ENCODE measurements around the gene MFF.
"Not testable (repeated sequence)": the region's sequence is repeated elsewhere in the genome, so short reads cannot be mapped to it uniquely, and the experiment has no call there.

The MFF gene

GRCh38 chr2:227379095-227379494 is 54.0 kb downstream of the MFF start, which contains the start of gene TM4SF20:
TSS of gene TM4SF20 (minus strand) at chr2:227379306. CDS start at chr2:227379268, 38 bp downstream.
- no peak for DNase-seq

- DNase-seq = not testable (repeated sequence)
These were observed 57.3 kb downstream of the MFF start for GRCh38 chr2:227382241-227382835.

GRCh38 chr2:227383686-227384085 is 58.6 kb downstream of the MFF start:
- no peak for DNase-seq

- DNase-seq = no peak
These were observed 61.6 kb downstream of the MFF start for GRCh38 chr2:227386630-227387029.

DNA sequence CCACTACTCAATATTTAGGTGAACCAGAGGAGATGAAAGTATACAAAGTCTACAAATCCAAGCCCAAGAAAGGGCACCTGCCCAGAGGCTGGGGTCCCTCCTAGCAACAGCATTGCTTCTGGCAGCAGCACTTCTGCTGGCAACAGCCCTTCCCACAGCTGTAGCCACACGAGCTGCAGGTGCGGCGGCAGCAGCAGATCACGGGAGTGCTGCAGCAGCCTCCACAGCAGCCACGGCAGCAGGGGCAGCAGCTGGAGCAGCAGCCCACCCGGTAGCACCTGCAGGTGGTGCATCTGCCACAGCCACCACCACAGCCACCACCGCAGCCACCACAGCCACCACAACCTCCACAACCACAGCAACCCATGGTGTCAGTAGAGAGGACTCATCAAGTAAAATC is 62.5 kb downstream of the MFF start, which contains the start of gene SCYGR1:
Gene SCYGR1, minus strand, starts transcription at position 367 of the 400 bp plus-strand sequence. Its CDS starts 0 bp downstream, at position 367.
- not testable (repeated sequence) for DNase-seq

GRCh38 chr2:227388537-227389011 is 63.5 kb downstream of the MFF start:
- no peak for DNase-seq

- DNase-seq = no peak
These were observed 64.2 kb downstream of the MFF start for GRCh38 chr2:227389231-227389630.

DNA sequence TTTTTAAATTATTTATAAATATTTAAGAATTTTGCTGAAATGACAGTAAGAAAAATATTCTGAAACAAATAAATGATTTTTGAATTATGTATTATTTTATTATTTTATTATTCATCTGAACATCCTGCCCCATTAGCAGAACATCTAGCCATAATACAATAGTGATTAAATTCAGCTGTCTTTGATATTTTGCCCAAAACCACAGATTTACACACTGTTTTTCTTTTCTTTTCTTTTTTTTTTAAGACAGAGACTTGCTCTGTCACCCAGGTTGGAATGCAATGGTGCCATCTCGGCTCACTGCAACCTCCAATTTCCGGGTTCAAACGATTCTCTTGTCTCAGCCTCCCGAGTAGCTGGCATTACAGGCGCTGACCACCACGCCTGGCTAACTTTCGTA is 64.6 kb downstream of the MFF start:
- DNase-seq = no peak

GRCh38 chr2:227390468-227391256 is 65.6 kb downstream of the MFF start:
- no peak for DNase-seq

GRCh38 chr2:227394401-227394800 is 69.3 kb downstream of the MFF start:
- no peak for DNase-seq

DNA sequence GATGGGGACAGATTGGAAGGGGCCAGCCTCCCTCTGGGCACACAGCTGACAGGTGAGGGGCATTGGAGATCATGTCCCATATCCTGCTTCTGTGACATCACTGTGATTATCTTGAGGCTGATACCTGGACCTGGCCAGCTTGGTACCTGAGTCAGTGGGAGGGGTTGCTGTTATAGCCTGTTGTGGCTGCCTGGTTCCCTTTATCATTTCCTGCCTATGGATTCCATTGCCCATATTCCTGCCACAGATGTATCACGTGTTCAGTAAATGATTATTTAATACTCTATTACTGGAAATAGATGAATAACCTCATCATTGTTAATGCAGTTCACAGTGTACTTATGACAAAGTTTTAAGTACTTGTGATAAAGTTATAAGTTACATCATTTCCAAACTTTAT is 70.5 kb downstream of the MFF start:
- DNase-seq = no peak

- no peak for DNase-seq
These were observed 72.5 kb downstream of the MFF start for GRCh38 chr2:227397562-227397961.

DNA sequence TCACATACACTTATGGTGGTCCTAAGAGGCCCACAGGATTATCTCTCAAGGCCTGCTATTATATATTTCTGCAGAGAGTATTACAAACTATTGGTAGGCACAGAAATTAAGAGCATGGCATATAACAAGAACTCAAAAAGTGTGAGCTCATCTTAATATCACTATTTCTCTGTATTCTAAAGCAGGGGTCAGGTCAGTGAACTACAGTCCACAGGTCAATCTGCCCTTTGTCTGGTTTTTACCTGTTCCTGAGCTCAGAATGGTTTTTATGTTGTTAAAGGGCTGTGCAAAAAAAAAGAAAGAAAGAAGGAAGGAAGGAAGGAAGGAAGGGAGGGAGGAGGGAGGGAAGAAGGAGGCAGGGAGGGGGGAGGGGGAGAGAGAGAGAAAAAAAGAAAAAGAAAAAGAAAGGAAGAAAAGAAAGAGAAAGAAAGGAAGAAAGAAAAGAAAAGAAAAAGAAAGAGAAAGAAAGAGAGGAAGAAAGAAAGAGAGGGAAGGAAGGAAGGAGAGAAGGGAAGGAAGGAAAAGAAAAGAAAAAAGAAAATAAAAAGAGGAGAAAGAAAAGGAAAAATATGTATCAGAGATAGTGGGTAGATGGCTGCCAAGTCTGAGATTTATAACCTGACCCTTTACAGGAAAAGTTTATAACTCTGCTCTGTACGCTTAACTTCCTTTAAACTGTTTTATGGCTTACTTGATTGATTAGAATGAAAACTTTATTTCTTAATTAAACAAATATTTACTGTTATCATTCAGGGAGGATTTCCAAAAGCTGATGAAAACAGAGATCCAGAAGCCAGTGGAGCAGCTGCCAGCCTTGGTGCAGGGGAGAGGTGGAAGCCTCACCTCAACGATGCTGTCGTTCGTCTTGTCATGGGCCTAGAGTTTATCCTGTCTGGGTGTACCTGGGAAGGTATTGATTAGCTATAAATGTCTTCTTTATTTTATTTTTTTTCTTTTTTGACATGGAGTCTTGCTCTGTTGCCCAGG is 73.9 kb downstream of the MFF start:
- no peak for DNase-seq

GRCh38 chr2:227401550-227401949 is 76.5 kb downstream of the MFF start:
- DNase-seq = no peak

DNA sequence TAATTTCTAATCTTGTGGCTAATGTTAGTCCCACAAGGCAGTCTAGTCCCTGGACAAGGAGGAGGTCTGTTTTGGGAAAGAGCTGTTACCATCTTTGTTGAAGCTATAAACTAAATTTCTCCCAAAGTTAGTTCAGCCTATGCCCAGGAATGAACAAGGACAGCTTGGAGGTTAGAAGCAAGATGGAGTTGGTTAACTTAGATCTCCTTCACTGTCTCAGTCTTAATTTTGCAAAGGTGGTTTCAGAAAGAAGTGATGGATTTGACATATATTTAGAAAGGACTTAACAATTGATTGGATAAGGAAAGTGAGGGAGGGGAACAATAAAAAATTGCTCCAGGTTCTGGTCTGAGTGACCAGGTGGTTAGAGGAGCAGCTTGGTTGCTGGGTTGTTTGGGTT is 77.3 kb downstream of the MFF start:
- DNase-seq = no peak

DNA sequence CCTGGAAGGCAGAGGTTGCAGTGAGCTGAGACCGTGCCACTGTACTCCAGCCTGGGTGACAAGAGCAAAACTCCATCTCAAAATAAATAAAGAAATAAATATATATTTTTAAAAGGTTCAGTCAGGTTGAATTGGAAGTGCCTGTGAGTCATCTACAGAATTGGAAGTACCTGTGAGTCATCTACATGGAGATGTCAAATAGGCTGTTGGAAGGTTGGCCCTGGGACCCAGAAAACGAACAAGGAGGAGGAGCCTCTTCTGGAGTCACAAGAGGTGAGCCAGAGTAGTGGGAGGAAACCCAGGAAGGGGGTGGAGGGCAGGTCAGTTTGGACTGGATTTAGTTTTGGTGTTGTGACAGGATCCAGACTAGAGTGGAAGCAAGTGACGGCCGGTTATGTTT is 77.9 kb downstream of the MFF start:
- no peak for DNase-seq

GRCh38 chr2:227404585-227405271 is 79.7 kb downstream of the MFF start:
- DNase-seq = no peak

DNA sequence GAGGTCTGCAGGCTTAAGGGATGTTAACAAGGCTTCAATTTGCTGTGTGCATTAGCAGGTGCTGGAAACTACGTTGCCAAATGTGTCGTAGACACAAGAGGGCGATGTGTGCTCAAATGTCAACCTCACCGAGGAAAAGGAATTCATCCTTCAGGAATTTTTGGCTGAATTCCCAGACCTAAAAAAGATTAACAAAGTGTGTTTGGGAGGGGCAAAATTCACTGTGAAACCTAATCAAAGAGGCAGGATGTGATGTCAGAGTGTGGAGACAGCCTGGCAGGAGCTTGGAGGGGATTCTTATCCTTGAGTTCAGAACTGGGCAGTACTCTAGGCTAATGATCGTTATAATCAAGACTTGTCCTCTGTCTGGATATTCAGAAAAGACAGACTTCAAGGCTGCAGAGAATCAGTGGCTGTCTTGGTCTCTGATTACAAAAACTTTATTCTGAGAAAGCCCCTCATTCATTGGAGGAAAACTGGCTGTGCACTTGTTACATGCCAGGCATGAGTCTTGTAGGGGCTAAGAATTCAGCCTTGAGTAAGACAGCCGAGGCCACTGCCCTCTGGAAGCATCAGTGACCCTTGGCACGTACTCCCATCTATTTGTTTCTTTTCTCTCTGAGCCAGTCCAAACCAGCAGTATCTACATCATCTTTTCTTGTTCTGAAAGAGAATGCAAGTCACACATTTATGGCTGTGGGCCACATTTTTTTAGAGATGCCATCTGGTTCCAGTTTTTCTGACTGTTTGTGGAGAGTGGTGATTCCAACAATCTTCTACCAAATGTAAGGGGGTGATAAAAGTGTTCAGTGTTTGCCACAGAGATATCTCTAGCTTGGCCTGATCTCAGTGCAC is 81.4 kb downstream of the MFF start:
- DNase-seq = peak; percentile 90
